ENCODE measurements around the gene DCTPP1. TPM values are rescaled to one million over a fixed set of nuclear protein-coding genes. Genes with fewer than 3 reads are reported as not detected.

DCTPP1 gene
- total and polyA plus RNA-seq, 9 of the 15 experiments (the other 6 are each of a cell fraction or from before 2014, with no cell fraction given) = 45.0 to 132 (median 80.6) TPM

- no peak for TF ChIP-seq ZNF609 (CRISPR knock-in tag; IDR thresholded peaks at IDR 0.05; ENCODE audit: borderline replicate concordance)
- TF ChIP-seq ELF4 (CRISPR knock-in tag; IDR thresholded peaks at IDR 0.05) = no peak
- TF ChIP-seq ZFP1 (CRISPR knock-in tag; IDR thresholded peaks at IDR 0.05) = no peak
- TF ChIP-seq HMG20A (CRISPR knock-in tag; conservative IDR thresholded peaks at IDR 0.05) = no peak
- TF ChIP-seq ZFX (CRISPR knock-in tag; IDR thresholded peaks at IDR 0.05) = peak; percentile 47
- TF ChIP-seq, protein P1, sequence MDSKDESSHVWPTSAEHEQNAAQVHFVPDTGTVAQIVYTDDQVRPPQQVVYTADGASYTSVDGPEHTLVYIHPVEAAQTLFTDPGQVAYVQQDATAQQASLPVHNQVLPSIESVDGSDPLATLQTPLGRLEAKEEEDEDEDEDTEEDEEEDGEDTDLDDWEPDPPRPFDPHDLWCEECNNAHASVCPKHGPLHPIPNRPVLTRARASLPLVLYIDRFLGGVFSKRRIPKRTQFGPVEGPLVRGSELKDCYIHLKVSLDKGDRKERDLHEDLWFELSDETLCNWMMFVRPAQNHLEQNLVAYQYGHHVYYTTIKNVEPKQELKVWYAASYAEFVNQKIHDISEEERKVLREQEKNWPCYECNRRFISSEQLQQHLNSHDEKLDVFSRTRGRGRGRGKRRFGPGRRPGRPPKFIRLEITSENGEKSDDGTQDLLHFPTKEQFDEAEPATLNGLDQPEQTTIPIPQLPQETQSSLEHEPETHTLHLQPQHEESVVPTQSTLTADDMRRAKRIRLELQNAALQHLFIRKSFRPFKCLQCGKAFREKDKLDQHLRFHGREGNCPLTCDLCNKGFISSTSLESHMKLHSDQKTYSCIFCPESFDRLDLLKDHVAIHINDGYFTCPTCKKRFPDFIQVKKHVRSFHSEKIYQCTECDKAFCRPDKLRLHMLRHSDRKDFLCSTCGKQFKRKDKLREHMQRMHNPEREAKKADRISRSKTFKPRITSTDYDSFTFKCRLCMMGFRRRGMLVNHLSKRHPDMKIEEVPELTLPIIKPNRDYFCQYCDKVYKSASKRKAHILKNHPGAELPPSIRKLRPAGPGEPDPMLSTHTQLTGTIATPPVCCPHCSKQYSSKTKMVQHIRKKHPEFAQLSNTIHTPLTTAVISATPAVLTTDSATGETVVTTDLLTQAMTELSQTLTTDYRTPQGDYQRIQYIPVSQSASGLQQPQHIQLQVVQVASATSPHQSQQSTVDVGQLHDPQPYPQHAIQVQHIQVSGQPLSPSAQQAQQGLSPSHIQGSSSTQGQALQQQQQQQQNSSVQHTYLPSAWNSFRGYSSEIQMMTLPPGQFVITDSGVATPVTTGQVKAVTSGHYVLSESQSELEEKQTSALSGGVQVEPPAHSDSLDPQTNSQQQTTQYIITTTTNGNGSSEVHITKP (IDR thresholded peaks at IDR 0.05; ENCODE audit: partially characterized antibody) = no peak
- TF ChIP-seq SNRNP70 (optimal IDR thresholded peaks at IDR 0.05; ENCODE audit: low read depth, low read length) = no peak
- TF ChIP-seq PHF8 (IDR thresholded peaks at IDR 0.05; ENCODE audit: borderline replicate concordance, low read length) = no peak
- TF ChIP-seq ZNF445 (CRISPR knock-in tag; IDR thresholded peaks at IDR 0.05; ENCODE audit: low read depth) = no peak
- TF ChIP-seq MAZ (CRISPR knock-in tag; conservative IDR thresholded peaks at IDR 0.05 in 1 of 2, IDR thresholded peaks at IDR 0.05 in 1 of 2) = 0 out of 4 replicates have a peak, but pooled peaks of 1 of the 2 experiments have one; percentile 2
- peak; percentile 79 for TF ChIP-seq ZBTB33 (CRISPR knock-in tag; IDR thresholded peaks at IDR 0.05)
- no peak for TF ChIP-seq PREB (CRISPR knock-in tag; IDR thresholded peaks at IDR 0.05)
- TF ChIP-seq PTBP1 (IDR thresholded peaks at IDR 0.05; ENCODE audit: low read depth, low read length) = no peak
- TF ChIP-seq KHSRP (IDR thresholded peaks at IDR 0.05) = no peak
- no peak for TF ChIP-seq MYNN (IDR thresholded peaks at IDR 0.05)
- no peak for TF ChIP-seq MYNN (CRISPR knock-in tag; IDR thresholded peaks at IDR 0.05)
- TF ChIP-seq POLR2H (tag; IDR thresholded peaks at IDR 0.05; ENCODE audit: low read depth) = no peak
- TF ChIP-seq XRCC5 (IDR thresholded peaks at IDR 0.05; ENCODE audit: low read depth, low read length) = peak; percentile 16; the same call in 1 of the 2 replicates
Measured at GRCh38 chr16:30380803-30381208, 49.0 kb downstream of the DCTPP1 start (continued).

Measured in K562 (cell line).